NCI-H1930 (cell line): ENCODE results near the gene ACOT7.

Source experiments
- DNase-seq, 2 experiments: peaks; one replicate each; lab custom pipeline; 2025; lab: John Stamatoyannopoulos, UW

ACOT7 gene

GRCh38 chr1:6248932-6249738 lies 144.4 kb downstream of the ACOT7 start:
- DNase-seq = peak in 1 of 2 experiments; percentile 55

- no peak for DNase-seq
These were observed 145.3 kb downstream of the ACOT7 start for GRCh38 chr1:6248161-6248776.

GRCh38 chr1:6247651-6248050 lies 145.9 kb downstream of the ACOT7 start:
- no peak for DNase-seq

- DNase-seq = peak; percentile 74 to 78
These were observed 146.8 kb downstream of the ACOT7 start for GRCh38 chr1:6246497-6247467.

GRCh38 chr1:6245869-6246496 lies 147.6 kb downstream of the ACOT7 start:
- peak; percentile 79 to 81 for DNase-seq

- DNase-seq = peak; percentile 61 to 63
These were observed 148.3 kb downstream of the ACOT7 start for GRCh38 chr1:6245086-6245868.

GRCh38 chr1:6244401-6245049 lies 149.0 kb downstream of the ACOT7 start:
- no peak for DNase-seq

- no peak for DNase-seq
These were observed 149.6 kb downstream of the ACOT7 start, which contains the start of gene HES3 for GRCh38 chr1:6243993-6244392. Gene HES3 (plus strand): TSS chr1:6244179. CDS start chr1:6244366, 187 bp downstream.

GRCh38 chr1:6243053-6243834 lies 150.3 kb downstream of the ACOT7 start:
- no peak for DNase-seq

- no peak for DNase-seq
These were observed 151.5 kb downstream of the ACOT7 start for GRCh38 chr1:6241887-6242740.

GRCh38 chr1:6241107-6241886 lies 152.3 kb downstream of the ACOT7 start:
- no peak for DNase-seq

GRCh38 chr1:6239950-6240768 lies 153.4 kb downstream of the ACOT7 start:
- DNase-seq = peak; percentile 44 to 52

- no peak for DNase-seq
These were observed 154.3 kb downstream of the ACOT7 start for GRCh38 chr1:6239213-6239752.

- no peak for DNase-seq
These were observed 156.5 kb downstream of the ACOT7 start for GRCh38 chr1:6237093-6237492.

GRCh38 chr1:6235296-6235677 lies 158.3 kb downstream of the ACOT7 start:
- DNase-seq = no peak

GRCh38 chr1:6234502-6235295 lies 158.9 kb downstream of the ACOT7 start:
- DNase-seq = no peak
